Fibroblast of the aortic adventitia (primary cell): ENCODE results near the gene GK2. TPM values are rescaled to one million over a fixed set of nuclear protein-coding genes. Genes with fewer than 3 reads are reported as not detected.

ENCODE experiments used
- DNase-seq: peaks from one replicate; pipeline ENCODE4 v3.0.0-alpha.2; 2010; ENCODE audit warnings: low read depth
- H3K4me3 ChIP-seq: 2 replicates; pipeline ENCODE4 v1.5.1; 2011; ENCODE audit warnings: low read depth, mild to moderate bottlenecking, control low read depth, low read length, moderate library complexity
- CTCF ChIP-seq: IDR thresholded peaks from 2 replicates; pipeline ENCODE4 v1.5.1; 2011; ENCODE audit warnings: mild to moderate bottlenecking, low read length, control low read depth, inconsistent platforms; ENCODE audit not compliant: insufficient read depth
- total RNA-seq: library from RNA; depleted of rRNA; stranded (reverse); fragments of >200 nt; gene quantifications from 2 replicates; pipeline ENCODE4 v1.2.3, GENCODE V29; 2012; ENCODE audit warnings: low replicate concordance

GK2 gene
- total RNA-seq, 1 donor = not detected

DNA sequence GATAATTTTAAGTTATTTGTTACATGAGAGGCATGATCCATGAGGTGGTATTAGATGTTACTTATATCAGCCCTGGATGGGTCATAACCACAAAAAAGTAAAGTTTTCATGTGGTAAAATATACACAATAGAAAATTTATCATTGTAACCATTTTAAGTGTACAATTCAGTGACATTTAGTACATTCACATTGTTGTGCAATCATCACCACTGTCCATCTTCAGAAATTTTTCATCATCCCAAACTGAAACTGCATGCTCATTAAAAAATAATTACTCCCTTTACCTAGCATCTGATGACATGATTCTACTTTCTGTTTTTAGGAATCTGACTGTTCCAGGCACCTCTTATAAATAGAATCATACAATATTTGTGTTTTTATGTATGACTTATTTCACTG is 11.2 kb downstream of the GK2 start:
- no peak for DNase-seq
- H3K4me3 ChIP-seq = no peak overlapping the region
- TF ChIP-seq CTCF = no peak

DNA sequence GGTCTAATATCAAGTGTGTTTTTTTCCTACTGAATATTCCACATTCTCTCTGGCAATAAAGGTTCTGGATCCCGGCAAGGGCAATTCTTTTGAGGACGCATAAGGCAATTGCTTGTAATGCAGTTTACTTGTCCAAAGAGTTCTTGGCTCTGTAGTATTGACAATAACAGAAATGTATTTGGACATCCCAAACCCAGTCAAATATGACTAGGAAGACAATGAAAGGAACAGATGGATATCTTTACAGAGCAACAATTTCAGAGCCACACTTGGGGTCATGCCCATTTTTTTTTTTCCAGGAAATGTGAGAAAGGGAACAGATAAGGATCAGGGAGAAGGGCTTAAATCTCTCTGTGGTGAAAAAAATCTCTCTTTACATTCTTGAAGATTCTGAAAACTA is 12.2 kb downstream of the GK2 start:
- no peak for TF ChIP-seq CTCF
- H3K4me3 ChIP-seq = no peak overlapping the region
- no peak for DNase-seq

GRCh38 chr4:79390890-79391289 is 17.1 kb downstream of the GK2 start:
- no peak overlapping the region for H3K4me3 ChIP-seq

DNA sequence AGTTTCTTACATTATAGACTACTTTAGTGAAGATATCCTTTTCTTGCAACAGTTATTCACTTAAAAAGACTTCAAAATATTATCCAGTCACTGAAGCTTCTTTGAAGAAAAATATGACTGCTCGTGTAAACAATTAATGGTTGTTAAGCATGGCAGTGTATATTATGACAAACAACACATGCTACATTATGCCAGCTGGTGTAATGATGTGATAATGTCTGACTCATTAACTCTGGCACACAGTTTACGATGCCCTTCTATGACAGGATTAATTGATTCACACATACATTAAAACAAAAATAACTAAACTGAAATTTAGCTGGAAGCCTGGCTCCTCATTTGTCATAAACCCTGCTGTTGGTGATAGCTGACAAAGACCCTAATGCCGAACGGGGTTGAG is 22.4 kb downstream of the GK2 start:
- DNase-seq = no peak
- H3K4me3 ChIP-seq = no peak overlapping the region
- TF ChIP-seq CTCF = no peak

More at GRCh38 chr4:79390890-79391289, 17.1 kb downstream of the GK2 start:
- TF ChIP-seq CTCF = no peak
- no peak for DNase-seq

DNA sequence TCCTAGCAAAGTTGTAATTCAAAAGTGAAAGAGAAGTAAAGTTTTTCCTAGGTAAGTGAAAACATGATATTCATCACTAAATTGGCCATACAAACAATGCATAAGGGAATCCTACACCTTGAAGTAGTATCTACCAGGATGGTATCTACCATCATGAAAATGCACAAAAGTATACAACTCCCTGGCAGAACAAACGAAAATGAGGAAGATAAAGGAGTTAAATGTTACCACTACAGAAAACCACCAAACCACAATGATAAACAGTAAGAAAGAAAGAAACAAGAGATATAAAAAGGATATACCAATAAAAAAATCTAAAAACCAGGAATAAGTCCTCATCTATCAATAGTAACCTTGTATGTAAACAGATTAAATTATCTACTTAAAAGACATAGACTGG is 26.9 kb downstream of the GK2 start:
- no peak overlapping the region for H3K4me3 ChIP-seq
- no peak for DNase-seq
- TF ChIP-seq CTCF = no peak

GRCh38 chr4:79370026-79370425 is 38.0 kb downstream of the GK2 start:
- no peak for TF ChIP-seq CTCF
- no peak for DNase-seq
- H3K4me3 ChIP-seq = no peak overlapping the region

DNA sequence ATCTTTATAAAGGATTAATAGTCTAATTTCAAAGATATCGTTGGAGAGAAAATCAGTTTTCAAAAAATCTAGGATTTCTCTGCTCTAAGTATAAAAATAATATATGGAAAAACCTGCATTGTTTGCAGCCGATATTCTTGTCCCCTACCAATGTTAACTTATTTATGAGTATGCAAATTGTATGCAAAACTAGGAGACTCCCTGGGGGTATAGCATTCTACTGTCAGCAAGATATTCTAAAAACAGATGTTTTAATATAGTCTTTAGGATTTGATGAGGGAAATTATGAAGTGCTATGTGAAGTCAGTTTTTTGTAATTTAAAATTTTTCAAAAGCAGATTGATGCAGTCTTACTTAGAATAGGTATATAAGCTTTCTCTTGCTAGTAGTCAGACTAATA is 40.9 kb downstream of the GK2 start:
- TF ChIP-seq CTCF = no peak
- DNase-seq = no peak
- H3K4me3 ChIP-seq = no peak overlapping the region
